Measurements from ENCODE around the gene CSK.

Gene CSK

DNA sequence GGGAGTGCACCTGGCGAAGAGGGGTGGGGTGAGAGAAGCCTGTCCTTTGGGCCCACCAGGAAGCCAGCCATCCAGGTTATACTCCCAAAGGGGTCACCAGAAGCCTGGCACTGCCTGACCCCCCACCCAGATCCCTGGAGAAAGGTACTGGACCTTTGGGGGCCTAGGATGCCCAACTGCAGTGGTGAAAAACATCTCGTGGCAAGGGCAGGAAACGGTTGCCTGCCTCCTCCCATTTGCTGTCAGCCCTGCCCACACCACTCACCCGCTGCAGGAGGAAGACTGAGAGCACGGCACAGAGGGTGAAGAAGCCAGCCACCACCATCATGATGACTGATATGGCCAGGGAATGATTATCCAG lies 63.3 kb downstream of the CSK start:
- no peak for DNase-seq

DNA sequence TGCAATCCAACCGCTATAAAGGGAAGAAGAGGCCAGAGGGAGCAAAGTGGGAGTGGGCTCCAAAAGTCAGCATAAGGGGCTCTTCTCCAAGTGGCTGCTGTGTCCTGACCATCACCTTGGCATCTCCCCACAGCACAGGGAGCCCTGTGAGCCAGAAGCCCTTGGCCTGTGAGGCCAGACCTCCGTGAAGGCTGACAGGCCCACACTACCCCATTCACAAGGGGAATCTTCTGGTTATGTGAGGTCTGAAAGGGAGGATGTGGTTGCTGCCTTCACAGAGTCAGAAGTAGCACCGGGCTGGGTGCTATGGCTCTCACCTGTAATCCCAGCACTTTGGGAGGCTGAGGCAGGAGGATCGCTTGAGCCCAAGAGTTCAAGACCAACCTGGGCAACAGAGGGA lies 63.7 kb downstream of the CSK start:
- DNase-seq, result no peak

DNA sequence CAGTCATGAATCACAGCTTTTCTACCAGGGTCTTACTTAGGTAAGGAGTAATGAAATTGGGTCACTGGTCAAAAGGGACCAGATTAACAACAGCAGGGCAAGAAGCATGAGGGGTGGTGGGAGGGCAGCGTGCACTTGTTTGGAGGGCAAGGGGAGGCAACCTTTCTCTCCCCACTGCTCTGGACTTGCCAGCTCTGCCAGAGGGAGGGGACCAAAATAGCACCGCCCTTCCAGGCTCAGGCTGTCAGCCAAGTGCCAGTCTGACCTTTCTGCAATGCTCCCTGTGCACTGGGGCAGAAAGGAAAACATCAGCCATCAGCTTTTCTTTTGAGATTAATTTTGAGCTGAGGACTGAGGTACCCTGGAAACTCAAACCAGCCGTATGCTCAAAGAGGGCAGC lies 65.6 kb downstream of the CSK start:
- no peak for DNase-seq

DNA sequence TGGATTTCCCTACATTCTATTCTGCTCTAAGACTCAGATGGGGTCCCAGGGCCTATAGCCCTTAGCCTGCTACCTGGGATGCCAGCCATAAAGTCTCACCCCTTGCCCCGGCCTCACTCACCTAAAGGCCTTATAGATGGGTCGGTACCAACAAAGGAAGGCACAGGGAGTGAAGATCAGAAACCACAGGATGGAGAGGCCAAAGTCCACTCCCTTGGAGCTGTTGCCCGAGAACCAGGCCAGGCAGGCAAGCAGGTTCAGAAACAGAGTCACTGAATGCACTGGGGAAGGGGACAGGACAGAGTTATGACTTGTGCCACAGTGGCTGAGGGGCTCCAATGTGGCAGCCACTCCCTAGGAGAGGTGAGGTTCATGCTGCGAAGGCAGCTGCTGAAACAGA lies 68.5 kb downstream of the CSK start:
- DNase-seq, result no peak

DNA sequence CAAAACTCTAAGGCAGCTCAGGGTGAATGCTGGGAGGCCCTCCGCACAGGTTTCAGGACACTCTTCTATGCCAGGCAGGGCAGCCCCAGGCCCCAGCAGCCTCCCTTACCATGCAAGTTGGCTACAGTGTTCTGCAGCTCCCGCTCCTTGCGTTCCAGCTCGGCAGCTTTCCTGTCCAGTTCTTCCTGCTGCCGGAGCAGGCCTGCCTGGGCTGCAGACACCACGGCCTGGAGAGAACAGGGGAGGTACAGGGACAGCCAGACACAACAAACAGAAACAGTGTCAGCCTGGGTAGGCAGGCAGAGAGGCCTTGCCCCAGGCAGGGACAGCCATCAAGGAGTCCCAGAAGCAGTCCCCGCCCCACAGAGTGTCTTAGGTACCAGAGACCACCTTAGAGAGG lies 70.1 kb downstream of the CSK start:
- DNase-seq, result no peak
